Measurements from ENCODE around the gene STING1. TPM values are rescaled to one million over a fixed set of nuclear protein-coding genes. Genes with fewer than 3 reads are reported as not detected.
"Not testable (repeated sequence)": the region's sequence is repeated elsewhere in the genome, so short reads cannot be mapped to it uniquely, and the experiment has no call there.

STING1 gene
- total and polyA plus RNA-seq, 10 of the 15 experiments (the other 5 are each of a cell fraction or from before 2014, with no cell fraction given), result 10.1 to 56.1 (median 41.0) TPM

DNA sequence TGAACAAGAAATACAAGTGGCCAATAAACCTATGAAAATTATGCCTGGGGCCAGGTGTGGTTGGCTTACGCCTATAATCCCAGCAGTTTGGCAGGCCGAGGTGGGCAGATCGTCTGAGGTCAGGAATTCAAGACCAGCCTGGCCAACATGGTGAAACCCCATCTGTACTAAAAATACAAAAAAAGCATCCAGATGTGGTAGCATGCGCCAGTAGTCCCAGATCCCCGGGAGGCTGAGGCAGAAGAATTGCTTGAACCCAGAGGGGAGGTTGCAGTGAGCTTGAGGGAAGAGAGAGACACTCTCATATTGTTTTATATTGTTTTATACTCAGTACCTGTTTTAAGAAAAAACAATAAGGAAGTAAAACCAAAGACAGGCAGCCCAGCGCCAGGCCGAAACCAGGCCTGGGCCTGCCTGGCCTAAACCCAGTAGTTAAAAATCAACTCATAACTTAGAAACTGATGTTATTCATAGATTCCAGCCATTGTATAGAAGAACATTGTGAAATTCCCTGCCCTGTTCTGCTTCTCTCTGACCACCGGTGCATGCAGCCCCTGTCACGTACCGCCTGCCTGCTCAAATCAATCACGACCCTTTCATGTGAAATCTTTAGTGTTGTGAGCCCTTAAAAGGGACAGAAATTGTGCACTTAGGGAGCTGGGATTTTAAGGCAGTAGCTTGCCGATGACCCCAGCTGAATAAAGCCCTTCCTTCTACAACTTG, 43.2 kb upstream of the STING1 start:
- Histone ChIP-seq H2AFZ (ENCODE audit: control insufficient read depth, low read depth, low read length) (peak overlapping the region; percentile 59), H3K4me3 (peak overlapping the region; percentile 57), H3K27ac (ENCODE audit: control insufficient read depth, insufficient read depth) (peak overlapping the region; percentile 59), H3K9ac (ENCODE audit: control insufficient read depth, insufficient read depth, low read length) (peak overlapping the region; percentile 71), H3K79me2 (ENCODE audit: control insufficient read depth, insufficient read depth, low read length) (peaks cover 24% of the 10 kb centered on the region), H3K4me2 (ENCODE audit: control insufficient read depth, insufficient read depth) (peak overlapping the region; percentile 71), H3K4me1 (ENCODE audit: control insufficient read depth, insufficient read depth, low read length) (peaks cover 28% of the 10 kb centered on the region)
- in situ Hi-C loops (cut with MboI); DNase-seq (ENCODE audit: low read depth, low spot score); H3K9me3 ChIP-seq (replicated peaks; ENCODE audit: control insufficient read depth, insufficient read depth, low read length); H3K27me3 ChIP-seq (replicated peaks in 1 of 2; ENCODE audit: control insufficient read depth in 2 of 2, insufficient read depth in 2 of 2, low read length in 1 of 2); BruUV-seq (replicated peaks); H3K36me3 ChIP-seq (ENCODE audit: control insufficient read depth in 2 of 2, insufficient read depth in 2 of 2, low read length in 1 of 2); FAIRE-seq; H4K20me1 ChIP-seq (ENCODE audit: control insufficient read depth, insufficient read depth): not testable (repeated sequence)
- peak; percentile 55 for ATAC-seq
- SMC1A ChIA-PET (ENCODE audit: uncharacterized antibody, unreplicated experiment), result interaction anchor here (0.6 to 2.0 kb wide), 7 partner anchors 33 to 107 kb away, joined by 3 to 8 read pairs (median 4); no protein-coding TSS in a partner anchor
- POLR2A ChIA-PET, result interaction anchor here (0.6 to 3.1 kb wide), 14 partner anchors 7 to 127 kb away, joined by 3 to 25 read pairs (median 4); partner anchors contain the start of genes CXXC5, ECSCR and UBE2D2
- RAD21 ChIA-PET (ENCODE audit: unreplicated experiment), result interaction anchor here (0.8 to 3.7 kb wide), 7 partner anchors 22 to 250 kb away, joined by 3 to 39 read pairs (median 5); partner anchors contain the start of gene UBE2D2
- CTCF ChIA-PET, result interaction anchor here (0.6 to 3.3 kb wide), 6 partner anchors 12 to 238 kb away, joined by 3 to 17 read pairs (median 5); no protein-coding TSS in a partner anchor
- intact Hi-C loops (cut with micrococcal nuclease; ENCODE audit: unreplicated experiment), result loop anchor here (5.0 kb wide), 1 partner anchor 248 kb away; no protein-coding TSS in a partner anchor
- WGBS (ENCODE audit: insufficient coverage, insufficient replicate concordance, low lambda C conversion rate, missing lambda C conversion rate), result 36% methylated on average over 12 of the region's 12 CpGs
- TF ChIP-seq ATF7 (IDR thresholded peaks at IDR 0.05; ENCODE audit: low read depth) (peak; percentile 30; the same call in 1 of the 2 replicates), MEF2B (IDR thresholded peaks at IDR 0.05; ENCODE audit: partially characterized antibody, poor library complexity, severe bottlenecking) (peak; percentile 38), NBN (IDR thresholded peaks at IDR 0.05) (peak; percentile 51), IKZF1 (conservative IDR thresholded peaks at IDR 0.05) (peak; percentile 40; the same call in 1 of the 2 replicates), MTA2 (IDR thresholded peaks at IDR 0.05; ENCODE audit: low read depth) (peak; percentile 43; the same call in 1 of the 2 replicates), JUNB (IDR thresholded peaks at IDR 0.05) (peak; percentile 15; the same call in 1 of the 2 replicates), TCF7 (IDR thresholded peaks at IDR 0.05; ENCODE audit: borderline replicate concordance) (0 out of 2 replicates have a peak, but pooled peaks have one; percentile 34), RUNX3 (IDR thresholded peaks at IDR 0.05; ENCODE audit: low read length) (peak; percentile 25), IKZF2 (IDR thresholded peaks at IDR 0.05) (peak; percentile 53 to 69; a peak in 3 of 4 replicates)
- TF ChIP-seq, protein P1, sequence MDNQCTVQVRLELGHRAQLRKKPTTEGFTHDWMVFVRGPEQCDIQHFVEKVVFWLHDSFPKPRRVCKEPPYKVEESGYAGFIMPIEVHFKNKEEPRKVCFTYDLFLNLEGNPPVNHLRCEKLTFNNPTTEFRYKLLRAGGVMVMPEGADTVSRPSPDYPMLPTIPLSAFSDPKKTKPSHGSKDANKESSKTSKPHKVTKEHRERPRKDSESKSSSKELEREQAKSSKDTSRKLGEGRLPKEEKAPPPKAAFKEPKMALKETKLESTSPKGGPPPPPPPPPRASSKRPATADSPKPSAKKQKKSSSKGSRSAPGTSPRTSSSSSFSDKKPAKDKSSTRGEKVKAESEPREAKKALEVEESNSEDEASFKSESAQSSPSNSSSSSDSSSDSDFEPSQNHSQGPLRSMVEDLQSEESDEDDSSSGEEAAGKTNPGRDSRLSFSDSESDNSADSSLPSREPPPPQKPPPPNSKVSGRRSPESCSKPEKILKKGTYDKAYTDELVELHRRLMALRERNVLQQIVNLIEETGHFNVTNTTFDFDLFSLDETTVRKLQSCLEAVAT (IDR thresholded peaks at IDR 0.05), result peak; percentile 57
- TF ChIP-seq, protein P2, sequence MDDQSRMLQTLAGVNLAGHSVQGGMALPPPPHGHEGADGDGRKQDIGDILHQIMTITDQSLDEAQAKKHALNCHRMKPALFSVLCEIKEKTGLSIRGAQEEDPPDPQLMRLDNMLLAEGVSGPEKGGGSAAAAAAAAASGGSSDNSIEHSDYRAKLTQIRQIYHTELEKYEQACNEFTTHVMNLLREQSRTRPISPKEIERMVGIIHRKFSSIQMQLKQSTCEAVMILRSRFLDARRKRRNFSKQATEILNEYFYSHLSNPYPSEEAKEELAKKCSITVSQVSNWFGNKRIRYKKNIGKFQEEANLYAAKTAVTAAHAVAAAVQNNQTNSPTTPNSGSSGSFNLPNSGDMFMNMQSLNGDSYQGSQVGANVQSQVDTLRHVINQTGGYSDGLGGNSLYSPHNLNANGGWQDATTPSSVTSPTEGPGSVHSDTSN (IDR thresholded peaks at IDR 0.05; ENCODE audit: insufficient replicate concordance, low read depth, low read length), result peak; percentile 39
- TF ChIP-seq, protein P3, sequence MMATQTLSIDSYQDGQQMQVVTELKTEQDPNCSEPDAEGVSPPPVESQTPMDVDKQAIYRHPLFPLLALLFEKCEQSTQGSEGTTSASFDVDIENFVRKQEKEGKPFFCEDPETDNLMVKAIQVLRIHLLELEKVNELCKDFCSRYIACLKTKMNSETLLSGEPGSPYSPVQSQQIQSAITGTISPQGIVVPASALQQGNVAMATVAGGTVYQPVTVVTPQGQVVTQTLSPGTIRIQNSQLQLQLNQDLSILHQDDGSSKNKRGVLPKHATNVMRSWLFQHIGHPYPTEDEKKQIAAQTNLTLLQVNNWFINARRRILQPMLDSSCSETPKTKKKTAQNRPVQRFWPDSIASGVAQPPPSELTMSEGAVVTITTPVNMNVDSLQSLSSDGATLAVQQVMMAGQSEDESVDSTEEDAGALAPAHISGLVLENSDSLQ (IDR thresholded peaks at IDR 0.05), result 0 out of 2 replicates have a peak, but pooled peaks have one; percentile 50
- TF ChIP-seq, protein P4, sequence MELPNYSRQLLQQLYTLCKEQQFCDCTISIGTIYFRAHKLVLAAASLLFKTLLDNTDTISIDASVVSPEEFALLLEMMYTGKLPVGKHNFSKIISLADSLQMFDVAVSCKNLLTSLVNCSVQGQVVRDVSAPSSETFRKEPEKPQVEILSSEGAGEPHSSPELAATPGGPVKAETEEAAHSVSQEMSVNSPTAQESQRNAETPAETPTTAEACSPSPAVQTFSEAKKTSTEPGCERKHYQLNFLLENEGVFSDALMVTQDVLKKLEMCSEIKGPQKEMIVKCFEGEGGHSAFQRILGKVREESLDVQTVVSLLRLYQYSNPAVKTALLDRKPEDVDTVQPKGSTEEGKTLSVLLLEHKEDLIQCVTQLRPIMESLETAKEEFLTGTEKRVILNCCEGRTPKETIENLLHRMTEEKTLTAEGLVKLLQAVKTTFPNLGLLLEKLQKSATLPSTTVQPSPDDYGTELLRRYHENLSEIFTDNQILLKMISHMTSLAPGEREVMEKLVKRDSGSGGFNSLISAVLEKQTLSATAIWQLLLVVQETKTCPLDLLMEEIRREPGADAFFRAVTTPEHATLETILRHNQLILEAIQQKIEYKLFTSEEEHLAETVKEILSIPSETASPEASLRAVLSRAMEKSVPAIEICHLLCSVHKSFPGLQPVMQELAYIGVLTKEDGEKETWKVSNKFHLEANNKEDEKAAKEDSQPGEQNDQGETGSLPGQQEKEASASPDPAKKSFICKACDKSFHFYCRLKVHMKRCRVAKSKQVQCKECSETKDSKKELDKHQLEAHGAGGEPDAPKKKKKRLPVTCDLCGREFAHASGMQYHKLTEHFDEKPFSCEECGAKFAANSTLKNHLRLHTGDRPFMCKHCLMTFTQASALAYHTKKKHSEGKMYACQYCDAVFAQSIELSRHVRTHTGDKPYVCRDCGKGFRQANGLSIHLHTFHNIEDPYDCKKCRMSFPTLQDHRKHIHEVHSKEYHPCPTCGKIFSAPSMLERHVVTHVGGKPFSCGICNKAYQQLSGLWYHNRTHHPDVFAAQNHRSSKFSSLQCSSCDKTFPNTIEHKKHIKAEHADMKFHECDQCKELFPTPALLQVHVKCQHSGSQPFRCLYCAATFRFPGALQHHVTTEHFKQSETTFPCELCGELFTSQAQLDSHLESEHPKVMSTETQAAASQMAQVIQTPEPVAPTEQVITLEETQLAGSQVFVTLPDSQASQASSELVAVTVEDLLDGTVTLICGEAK (IDR thresholded peaks at IDR 0.05; ENCODE audit: borderline replicate concordance), result 0 out of 2 replicates have a peak, but pooled peaks have one; percentile 9

All from GM12878 (cell line).